ENCODE results near the gene CARNS1. TPM values are rescaled to one million over a fixed set of nuclear protein-coding genes. Genes with fewer than 3 reads are reported as not detected.

CARNS1 gene
- total and polyA plus RNA-seq, 2 of the 8 experiments (the other 6 are each of a cell fraction or from before 2014, with no cell fraction given): 0.82 to 1.1 TPM

DNA sequence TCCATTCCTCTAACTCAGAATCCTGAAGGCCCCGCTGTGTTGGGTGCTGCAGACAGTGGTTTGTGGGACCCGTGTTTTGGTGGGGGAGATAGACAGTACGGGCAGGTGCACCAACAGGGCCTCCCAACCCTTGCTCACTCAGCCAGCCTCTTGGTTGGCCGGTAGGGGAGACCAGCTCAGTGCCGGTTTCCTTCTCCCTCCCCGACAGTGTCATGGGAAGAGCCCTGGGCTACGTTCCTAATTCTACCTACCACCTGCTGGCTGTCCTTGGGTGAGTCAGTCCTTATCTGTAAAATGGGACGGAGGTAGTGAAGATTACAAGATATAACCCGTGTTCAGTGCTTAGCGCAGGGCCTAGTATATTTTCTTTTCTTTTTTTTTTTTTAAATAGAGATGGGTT, 47.7 kb downstream of the CARNS1 start:
- Histone ChIP-seq H3K27ac (ENCODE audit: low read depth, low read length) (no peak overlapping the region), H4K20me1 (replicated peaks in 1 of 2; ENCODE audit: control insufficient read depth in 1 of 2, insufficient read depth in 2 of 2, low read length in 2 of 2) (peaks cover 0 to 3% of the 10 kb centered on the region in 2 experiments), H3K36me3 (ENCODE audit: control insufficient read depth in 2 of 4, insufficient read depth in 4 of 4, low read length in 3 of 4) (no peaks in the 10 kb centered on the region), H4K91ac (replicated peaks; ENCODE audit: insufficient read length, low read length) (no peak overlapping the region), H3K56ac (replicated peaks; ENCODE audit: insufficient read length, low read depth, low read length) (no peak overlapping the region), H3K18ac (ENCODE audit: extremely low read depth, low read length) (no peak overlapping the region), H2BK12ac (ENCODE audit: low read depth, low read length) (no peak overlapping the region), H4K5ac (ENCODE audit: insufficient read length, low read depth, low read length) (no peak overlapping the region), H3K9me3 (ENCODE audit: insufficient read depth in 2 of 2, low read depth in 1 of 2, low read length in 1 of 2) (no peaks in the 10 kb centered on the region), H3K23me2 (ENCODE audit: low read depth, low read length) (peaks cover 6% of the 10 kb centered on the region), H3K4me3 (ENCODE audit: extremely low read depth in 1 of 4, insufficient read depth in 2 of 4, low read depth in 3 of 4, low read length in 4 of 4) (no peak overlapping the region), H2AK5ac (ENCODE audit: low read depth, low read length) (no peak overlapping the region), H3K4me2 (ENCODE audit: insufficient read depth in 1 of 2, low read depth in 2 of 2, low read length in 2 of 2) (no peak overlapping the region), H3K4me1 (replicated peaks in 1 of 4; ENCODE audit: control insufficient read depth in 3 of 4, insufficient read depth in 4 of 4, low read length in 3 of 4) (peaks cover 2 to 12% (median 6%) of the 10 kb centered on the region in 4 experiments; a peak in 6 of 7 replicates), H3K79me1 (ENCODE audit: low read depth, low read length) (peaks cover 2% of the 10 kb centered on the region), H2AFZ (ENCODE audit: low read length) (no peak overlapping the region), H3K23ac (ENCODE audit: insufficient read length) (no peak overlapping the region), H2BK120ac (replicated peaks; ENCODE audit: low read depth, low read length) (no peak overlapping the region), H2BK20ac (ENCODE audit: low read length) (no peak overlapping the region), H3K4ac (replicated peaks; ENCODE audit: insufficient read length, low read depth, low read length) (no peak overlapping the region), H3K79me2 (ENCODE audit: control insufficient read depth in 1 of 2, insufficient read depth in 2 of 2, low read length in 2 of 2) (peaks cover 0 to 3% of the 10 kb centered on the region in 2 experiments; a peak in 2 of 4 replicates), H2BK15ac (ENCODE audit: low read length) (no peak overlapping the region), H2BK5ac (ENCODE audit: low read depth, low read length) (no peak overlapping the region), H3K27me3 (replicated peaks in 1 of 4; ENCODE audit: control insufficient read depth in 3 of 4, extremely low read depth in 1 of 4, insufficient read depth in 3 of 4, low read length in 3 of 4) (no peaks in the 10 kb centered on the region), H3K14ac (ENCODE audit: insufficient read length) (no peak overlapping the region), H3K9ac (replicated peaks in 1 of 4; ENCODE audit: extremely low read depth in 1 of 4, low read depth in 3 of 4, low read length in 3 of 4) (no peak overlapping the region), H4K8ac (ENCODE audit: extremely low read depth, insufficient read depth, low read length) (no peak overlapping the region)
- 92% methylated on average over 7 of the region's 10 CpGs; no CpG with 5 or more reads in 1 of the 2 experiments for WGBS, 2 experiments (ENCODE audit: extremely low coverage in 1 of 2, insufficient coverage in 1 of 2, insufficient read length in 1 of 2, insufficient replicate concordance in 2 of 2, low coverage in 1 of 2, low lambda C conversion rate in 2 of 2, missing lambda C conversion rate in 1 of 2)
- POLR2A ChIA-PET (ENCODE audit: partially characterized antibody): interaction anchor here (1.0 kb wide), 1 partner anchor 24 kb away, joined by 4 read pairs; no protein-coding TSS in a partner anchor
- DNase-seq (ENCODE audit: low read depth in 1 of 2, low spot score in 2 of 2) (no peak), FAIRE-seq (no peak)
- TF ChIP-seq JUN (IDR thresholded peaks at IDR 0.05; ENCODE audit: low read depth, low read length) (no peak), CHD1 (IDR thresholded peaks at IDR 0.05; ENCODE audit: low read depth, low read length) (no peak), EGR1 (IDR thresholded peaks at IDR 0.05; ENCODE audit: borderline replicate concordance, low read depth, low read length) (no peak), CTBP2 (IDR thresholded peaks at IDR 0.05; ENCODE audit: borderline replicate concordance, insufficient read depth, insufficient read length, low read length) (no peak)
- CTCF ChIA-PET (ENCODE audit: partially characterized antibody): interaction anchor here (0.7 to 1.0 kb wide), 3 partner anchors 20 to 152 kb away, joined by 3 to 4 read pairs (median 3); partner anchors contain the start of gene CORO1B
